A549 (cell line): Measurements from ENCODE around the gene PLA2G4A. TPM values are rescaled to one million over a fixed set of nuclear protein-coding genes. Genes with fewer than 3 reads are reported as not detected.

Experiments
- ATAC-seq, 2 experiments: fragments of 200-7000 bp in 1 of 2; fragments of >200 bp in 1 of 2; cut with Nextera tagmentation in 1 of 2; cut with Tn5 transposase in 1 of 2; 3 replicates each; pipeline versions ENCODE4 v1.8.0 to v1.9.1; 2018 to 2020; ENCODE audit warnings: mild to moderate bottlenecking in 1 of 2, moderate library complexity in 1 of 2
- CTCF ChIA-PET: fragments of 300-600 bp; sonication (Branson Sonifier 250); formaldehyde crosslinking; extraction: SDS; loops from one replicate; lab custom pipeline; 2021; ENCODE audit warnings: antibody characterized with exemption, inconsistent platforms; lab: Yijun Ruan, JAX
- POLR2A ChIA-PET: fragments of 350-600 bp; formaldehyde crosslinking; extraction: SDS; loops from one replicate; lab custom pipeline; 2021; ENCODE audit warnings: antibody characterized with exemption, inconsistent platforms; lab: Yijun Ruan, JAX
- DNase-seq, 2 experiments: peaks; one replicate each; pipeline versions ENCODE4 v3.0.0 to v3.0.0-alpha.2; 2011 to 2016; ENCODE audit warnings: low read depth in 1 of 2, low spot score in 1 of 2
- FAIRE-seq: peaks from 2 replicates; lab custom pipeline; 2011; peaks lifted over from hg19 to GRCh38; lab: Jason Lieb, UNC
- H3K27ac ChIP-seq, 2 experiments: fragments of >200 bp; sonication (Bioruptor Twin); formaldehyde crosslinking; 3 replicates each; pipeline ENCODE4 v1.5.1; 2016 to 2017
- H3K4me1 ChIP-seq: fragments of >200 bp; sonication (Bioruptor Twin); formaldehyde crosslinking; 3 replicates; pipeline ENCODE4 v1.6.1; 2016
- H3K4me2 ChIP-seq: fragments of >200 bp; sonication (Bioruptor Twin); formaldehyde crosslinking; 3 replicates; pipeline ENCODE4 v1.6.1; 2016
- H3K4me3 ChIP-seq: fragments of >200 bp; sonication (Bioruptor Twin); formaldehyde crosslinking; 3 replicates; pipeline ENCODE4 v1.5.1; 2016
- H3K9me3 ChIP-seq: fragments of >200 bp; sonication (Bioruptor Twin); formaldehyde crosslinking; 3 replicates; pipeline ENCODE4 v1.6.1; 2016
- BHLHE40 ChIP-seq: IDR thresholded peaks from 2 replicates; pipeline ENCODE4 v1.6.1; 2012; ENCODE audit warnings: low read depth, low read length, inconsistent platforms
- CBX2 ChIP-seq: fragments of 200-600 bp; sonication (generic); IDR thresholded peaks from 2 replicates; pipeline ENCODE4 v1.6.1; 2016; ENCODE audit warnings: low read depth, mild to moderate bottlenecking, borderline replicate concordance
- CBX8 ChIP-seq: fragments of 200-600 bp; sonication (generic); IDR thresholded peaks from 2 replicates; pipeline ENCODE4 v1.6.1; 2016
- CEBPB ChIP-seq, 2 experiments: fragments of >200 bp in 1 of 2; sonication (Bioruptor Twin) in 1 of 2; formaldehyde crosslinking in 1 of 2; IDR thresholded peaks; 2 replicates each; pipeline ENCODE4 v1.6.1; 2012 to 2016
- CHD4 ChIP-seq: fragments of 200-600 bp; sonication (generic); IDR thresholded peaks from 2 replicates; pipeline ENCODE4 v1.6.1; 2016; ENCODE audit warnings: antibody characterized with exemption, mild to moderate bottlenecking, borderline replicate concordance
- EHF ChIP-seq: fragments of 250-450 bp; sonication (Bioruptor Pico); IDR thresholded peaks from 2 replicates; pipeline ENCODE4 v1.5.0; 2020; ENCODE audit warnings: mild to moderate bottlenecking
- FOSB ChIP-seq: fragments of 250-450 bp; sonication (Bioruptor Pico); IDR thresholded peaks from 2 replicates; pipeline ENCODE4 v1.5.0; 2020; ENCODE audit warnings: mild to moderate bottlenecking, moderate library complexity
- FOSL2 ChIP-seq, 2 experiments: fragments of 450-650 bp in 1 of 2; fragments of >200 bp in 1 of 2; sonication (Bioruptor Twin) in 1 of 2; formaldehyde crosslinking; IDR thresholded peaks; 2 replicates each; pipeline versions ENCODE4 v1.5.0 to v1.6.1; 2016 to 2020; ENCODE audit warnings: mild to moderate bottlenecking in 1 of 2, moderate library complexity in 1 of 2
- HEYL ChIP-seq: fragments of 250-450 bp; sonication (Bioruptor Pico); IDR thresholded peaks from 2 replicates; pipeline ENCODE4 v1.8.0; 2021; ENCODE audit warnings: mild to moderate bottlenecking, moderate library complexity
- HOXA7 ChIP-seq: fragments of 250-450 bp; sonication (Bioruptor Pico); IDR thresholded peaks from 2 replicates; pipeline ENCODE4 v1.5.0; 2020; ENCODE audit warnings: mild to moderate bottlenecking, moderate library complexity
- KDM1A ChIP-seq: fragments of 200-600 bp; sonication (generic); IDR thresholded peaks from 2 replicates; pipeline ENCODE4 v1.6.1; 2016; ENCODE audit warnings: low read depth, mild to moderate bottlenecking
- KDM5A ChIP-seq: fragments of 200-600 bp; sonication (generic); IDR thresholded peaks from 2 replicates; pipeline ENCODE4 v1.6.1; 2016; ENCODE audit warnings: antibody characterized with exemption, mild to moderate bottlenecking
- MAZ ChIP-seq: fragments of 150-350 bp; IDR thresholded peaks from 2 replicates; pipeline ENCODE4 v1.6.1; 2014; ENCODE audit warnings: antibody characterized with exemption, low read depth, low read length, borderline replicate concordance
- NR3C1 ChIP-seq: fragments of >200 bp; sonication (Bioruptor Twin); formaldehyde crosslinking; IDR thresholded peaks from 3 replicates; pipeline ENCODE4 v1.6.1; 2017
- POLR2A ChIP-seq: IDR thresholded peaks from 2 replicates; pipeline ENCODE4 v1.6.1; 2012; ENCODE audit warnings: mild to moderate bottlenecking, low read length
- RCOR1 ChIP-seq: fragments of 150-350 bp; IDR thresholded peaks from 2 replicates; pipeline ENCODE4 v1.6.1; 2014; ENCODE audit warnings: antibody characterized with exemption, low read length, low read depth
- RFX5 ChIP-seq: fragments of 450-650 bp; IDR thresholded peaks from 2 replicates; pipeline ENCODE4 v1.7.1; 2014; ENCODE audit warnings: antibody characterized with exemption, mild to moderate bottlenecking, moderate library complexity
- SMC3 ChIP-seq: fragments of >200 bp; sonication (Bioruptor Twin); formaldehyde crosslinking; IDR thresholded peaks from 3 replicates; pipeline ENCODE4 v1.6.1; 2018; ENCODE audit warnings: inconsistent platforms
- SREBF2 ChIP-seq: fragments of 450-650 bp; IDR thresholded peaks from 2 replicates; pipeline ENCODE4 v1.6.1; 2014; ENCODE audit warnings: mild to moderate bottlenecking, moderate library complexity
- TFCP2L1 ChIP-seq: fragments of 250-450 bp; sonication (Bioruptor Pico); IDR thresholded peaks from 2 replicates; pipeline ENCODE4 v1.5.0; 2021; ENCODE audit warnings: mild to moderate bottlenecking
- TP53 ChIP-seq: fragments of 250-450 bp; sonication (Bioruptor Pico); IDR thresholded peaks from 2 replicates; pipeline ENCODE4 v1.5.0; 2021; ENCODE audit warnings: mild to moderate bottlenecking, moderate library complexity
- ZC3H11A ChIP-seq: fragments of 450-650 bp; IDR thresholded peaks from 2 replicates; pipeline ENCODE4 v1.6.1; 2014; ENCODE audit warnings: antibody characterized with exemption, mild to moderate bottlenecking
- ZFP36 ChIP-seq: fragments of 450-650 bp; IDR thresholded peaks from 2 replicates; pipeline ENCODE4 v1.6.1; 2014; ENCODE audit warnings: borderline replicate concordance; ENCODE audit not compliant: partially characterized antibody
- WGBS: methylation state at CpG from one replicate; pipeline ENCODE4 v1.1.6; 2017; ENCODE audit errors: missing lambda C conversion rate; 5-methylcytosine and 5-hydroxymethylcytosine counted together
- polyA plus RNA-seq, 4 experiments: library from polyadenylated mRNA; depleted of rRNA in 3 of 4; stranded (reverse); fragments of >200 nt; fragmentation: RNase III in 1 of 4; extraction: RNeasy Plus Mini Kit Qiagen cat#74134 plus additional on column Dnase treatment in 1 of 4; gene quantifications; 2 replicates in 3 of 4; 3 replicates in 1 of 4; pipeline ENCODE4 v1.2.3, GENCODE V29; 2011 to 2017
- TF ChIP-seq, protein P1 (sequence below): fragments of 150-350 bp; IDR thresholded peaks from 2 replicates; pipeline ENCODE4 v1.6.1; 2014; ENCODE audit warnings: low read depth, mild to moderate bottlenecking, low read length
- TF ChIP-seq, protein P2 (sequence below): fragments of 250-450 bp; sonication (Bioruptor Pico); IDR thresholded peaks from 2 replicates; pipeline ENCODE4 v1.5.0; 2020; ENCODE audit warnings: low read depth, mild to moderate bottlenecking, moderate library complexity
- TF ChIP-seq, protein P3 (sequence below): fragments of 250-450 bp; sonication (Bioruptor Pico); IDR thresholded peaks from 2 replicates; pipeline ENCODE4 v1.5.0; 2021; ENCODE audit warnings: mild to moderate bottlenecking, moderate library complexity, borderline replicate concordance

The PLA2G4A gene
- polyA plus RNA-seq, 2 of the 4 experiments (the other 2 are of a cell fraction), result 26.3 to 80.4 TPM

DNA sequence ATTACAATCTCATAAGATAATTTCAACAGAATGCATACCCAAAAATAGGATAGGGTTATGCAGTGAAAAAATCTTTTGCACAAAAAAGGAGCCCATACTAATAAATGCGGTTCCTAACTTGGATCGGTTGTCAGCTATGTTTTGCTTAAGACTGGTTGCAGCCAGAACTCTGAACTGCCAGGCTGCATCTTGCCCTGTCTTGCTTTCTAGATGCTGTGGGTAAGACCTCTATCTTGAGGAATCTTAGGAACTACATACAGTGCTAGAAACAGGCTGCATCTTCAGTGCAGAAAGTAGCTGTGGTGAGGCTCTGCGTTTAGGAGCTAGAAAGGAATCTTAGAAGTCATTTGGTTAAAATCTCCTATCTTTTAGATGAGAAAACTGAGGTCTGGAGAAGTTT lies 45.6 kb upstream of the PLA2G4A start (continued):
- TF ChIP-seq, protein P1, sequence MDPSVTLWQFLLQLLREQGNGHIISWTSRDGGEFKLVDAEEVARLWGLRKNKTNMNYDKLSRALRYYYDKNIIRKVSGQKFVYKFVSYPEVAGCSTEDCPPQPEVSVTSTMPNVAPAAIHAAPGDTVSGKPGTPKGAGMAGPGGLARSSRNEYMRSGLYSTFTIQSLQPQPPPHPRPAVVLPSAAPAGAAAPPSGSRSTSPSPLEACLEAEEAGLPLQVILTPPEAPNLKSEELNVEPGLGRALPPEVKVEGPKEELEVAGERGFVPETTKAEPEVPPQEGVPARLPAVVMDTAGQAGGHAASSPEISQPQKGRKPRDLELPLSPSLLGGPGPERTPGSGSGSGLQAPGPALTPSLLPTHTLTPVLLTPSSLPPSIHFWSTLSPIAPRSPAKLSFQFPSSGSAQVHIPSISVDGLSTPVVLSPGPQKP, result no peak
- TF ChIP-seq CEBPB (IDR thresholded peaks at IDR 0.05) (no peak), POLR2A (no peak)
- TF ChIP-seq, all 56 proteins: peak for 0

DNA sequence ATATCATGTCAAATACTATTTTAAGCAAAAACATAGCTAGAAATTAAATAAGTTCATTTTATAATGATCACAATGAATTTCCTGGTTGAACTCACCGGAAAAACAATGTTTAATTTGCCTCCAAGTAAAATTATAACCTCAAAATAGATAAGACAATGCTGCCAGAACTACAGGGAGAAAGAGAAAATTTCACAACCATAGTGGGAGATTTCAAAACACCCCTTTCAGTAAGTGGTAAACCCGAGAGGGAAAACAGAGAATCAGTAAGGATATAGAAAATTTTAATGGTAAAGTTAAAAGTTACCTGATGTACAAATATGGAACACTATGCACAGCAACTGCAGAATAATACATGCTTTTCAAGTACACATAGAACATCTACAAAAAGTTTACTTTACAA lies 43.2 kb upstream of the PLA2G4A start:
- no peak for ATAC-seq
- WGBS, result 32% methylated on average over 2 of the region's 2 CpGs
- Histone ChIP-seq H3K4me1 (0 out of 3 replicates have a peak, but pooled peaks cover 4% of the 10 kb centered on the region), H3K9me3 (no peaks in the 10 kb centered on the region), H3K27ac (no peak overlapping the region), H3K4me3 (no peak overlapping the region), H3K4me2 (no peak overlapping the region)
- DNase-seq, result no peak
- no peak for FAIRE-seq
- CTCF ChIA-PET, result no interaction called here
- POLR2A ChIA-PET, result no interaction called here
- TF ChIP-seq CBX2 (no peak), ZFP36 (no peak), KDM1A (no peak), CBX8 (no peak), TP53 (no peak), NR3C1 (no peak), CEBPB (IDR thresholded peaks at IDR 0.05) (peak; percentile 27 to 51; a peak in 1 of 4 replicates), HEYL (CRISPR knock-in tag) (no peak), MAZ (no peak)

DNA sequence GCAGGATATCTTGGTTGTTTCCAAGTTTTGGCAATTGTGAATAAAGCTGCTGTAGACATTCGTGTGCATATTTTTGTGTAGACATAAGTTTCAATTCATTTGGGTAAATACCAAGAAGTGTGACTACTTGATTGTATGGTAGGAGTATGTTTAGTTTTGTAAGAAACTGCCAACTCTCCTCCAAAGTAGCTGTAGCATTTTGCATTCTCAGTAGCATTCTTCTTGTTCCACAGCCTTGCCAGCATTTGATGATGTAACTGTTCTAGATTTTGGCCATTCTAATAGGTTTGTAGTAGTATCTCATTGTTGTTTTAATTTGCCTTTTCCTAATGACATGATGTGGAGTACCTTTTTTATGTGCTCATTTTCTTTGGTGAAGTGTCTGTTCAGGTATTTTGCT lies 38.6 kb upstream of the PLA2G4A start:
- ChIA-PET POLR2A (interaction anchor here (0.6 kb wide), 1 partner anchor 111 kb away, joined by 3 read pairs; no protein-coding TSS in a partner anchor), CTCF (interaction anchor here (0.7 kb wide), 1 partner anchor 13 kb away, joined by 3 read pairs; no protein-coding TSS in a partner anchor)
- TF ChIP-seq SMC3, result no peak
- no peak for TF ChIP-seq RCOR1
- no peak for TF ChIP-seq CHD4
- TF ChIP-seq EHF, result no peak
- TF ChIP-seq, protein P2, sequence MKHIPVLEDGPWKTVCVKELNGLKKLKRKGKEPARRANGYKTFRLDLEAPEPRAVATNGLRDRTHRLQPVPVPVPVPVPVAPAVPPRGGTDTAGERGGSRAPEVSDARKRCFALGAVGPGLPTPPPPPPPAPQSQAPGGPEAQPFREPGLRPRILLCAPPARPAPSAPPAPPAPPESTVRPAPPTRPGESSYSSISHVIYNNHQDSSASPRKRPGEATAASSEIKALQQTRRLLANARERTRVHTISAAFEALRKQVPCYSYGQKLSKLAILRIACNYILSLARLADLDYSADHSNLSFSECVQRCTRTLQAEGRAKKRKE (CRISPR knock-in tag), result no peak
- no peak for TF ChIP-seq FOSB
- no peak for TF ChIP-seq MAZ
- no peak for TF ChIP-seq KDM5A
- TF ChIP-seq, protein P3, sequence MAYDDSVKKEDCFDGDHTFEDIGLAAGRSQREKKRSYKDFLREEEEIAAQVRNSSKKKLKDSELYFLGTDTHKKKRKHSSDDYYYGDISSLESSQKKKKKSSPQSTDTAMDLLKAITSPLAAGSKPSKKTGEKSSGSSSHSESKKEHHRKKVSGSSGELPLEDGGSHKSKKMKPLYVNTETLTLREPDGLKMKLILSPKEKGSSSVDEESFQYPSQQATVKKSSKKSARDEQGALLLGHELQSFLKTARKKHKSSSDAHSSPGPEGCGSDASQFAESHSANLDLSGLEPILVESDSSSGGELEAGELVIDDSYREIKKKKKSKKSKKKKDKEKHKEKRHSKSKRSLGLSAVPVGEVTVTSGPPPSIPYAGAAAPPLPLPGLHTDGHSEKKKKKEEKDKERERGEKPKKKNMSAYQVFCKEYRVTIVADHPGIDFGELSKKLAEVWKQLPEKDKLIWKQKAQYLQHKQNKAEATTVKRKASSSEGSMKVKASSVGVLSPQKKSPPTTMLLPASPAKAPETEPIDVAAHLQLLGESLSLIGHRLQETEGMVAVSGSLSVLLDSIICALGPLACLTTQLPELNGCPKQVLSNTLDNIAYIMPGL (CRISPR knock-in tag), result no peak
- no peak for TF ChIP-seq ZFP36
- TF ChIP-seq SREBF2, result no peak
- TF ChIP-seq RFX5, result no peak
- TF ChIP-seq, protein P1, result no peak
- TF ChIP-seq ZC3H11A, result no peak
- no peak for TF ChIP-seq TFCP2L1 (CRISPR knock-in tag)
- TF ChIP-seq BHLHE40, result no peak
- TF ChIP-seq FOSL2 (IDR thresholded peaks at IDR 0.05), result no peak
- TF ChIP-seq FOSL2 (CRISPR knock-in tag; IDR thresholded peaks at IDR 0.05), result no peak
- TF ChIP-seq KDM1A, result no peak
- no peak for TF ChIP-seq HOXA7
- ATAC-seq, result no peak
- FAIRE-seq, result no peak
- 0 out of 3 replicates have a peak, but pooled peaks cover 4% of the 10 kb centered on the region for H3K4me1 ChIP-seq
- H3K9me3 ChIP-seq, result no peaks in the 10 kb centered on the region; the same call in 2 of the 3 replicates
- H3K27ac ChIP-seq, result no peak overlapping the region
- H3K4me2 ChIP-seq, result no peak overlapping the region
- no peak for DNase-seq
- WGBS, result 94% methylated on average over 1 of the region's 1 CpG
- H3K4me3 ChIP-seq, result no peak overlapping the region
